ENCODE data around the gene STAMBPL1. TPM values are rescaled to one million over a fixed set of nuclear protein-coding genes. Genes with fewer than 3 reads are reported as not detected.

STAMBPL1 gene
- total RNA-seq, 1 experiment from 2014 or later = 0.54 TPM

- no peaks in the 10 kb centered on the region for H3K9me3 ChIP-seq
- peaks cover 7% of the 10 kb centered on the region for H3K4me1 Mint-ChIP-seq (ENCODE audit: low read depth, unreplicated experiment)
- ChIA-PET POLR2A (no interaction called here), CTCF (interaction anchor here (0.5 to 1.3 kb wide), 2 partner anchors 99 to 100 kb away, joined by 5 to 7 read pairs; no protein-coding TSS in a partner anchor)
- no peaks in the 10 kb centered on the region for H3K27me3 ChIP-seq (replicated peaks; ENCODE audit: control insufficient read depth, insufficient read depth, low read length)
- H3K9me3 Mint-ChIP-seq (ENCODE audit: unreplicated experiment) = peaks cover 21% of the 10 kb centered on the region
- H3K27me3 Mint-ChIP-seq (ENCODE audit: insufficient read depth, unreplicated experiment) = no peaks in the 10 kb centered on the region
- H3K4me1 ChIP-seq = peaks cover 12% of the 10 kb centered on the region
- H3K36me3 Mint-ChIP-seq (ENCODE audit: insufficient read depth, unreplicated experiment) = no peaks in the 10 kb centered on the region
- H3K36me3 ChIP-seq (ENCODE audit: control insufficient read depth, insufficient read depth, low read length) = no peaks in the 10 kb centered on the region
- H3K4me3 ChIP-seq (ENCODE audit: low read depth, low read length) = no peak overlapping the region
- no peak for DNase-seq
- no peak for TF ChIP-seq CTCF (IDR thresholded peaks at IDR 0.05; ENCODE audit: insufficient read depth in 1 of 2, low read depth in 1 of 2, low read length in 1 of 2, severe bottlenecking in 1 of 2, unreplicated experiment in 1 of 2)
- BruUV-seq (replicated peaks) = no TSS peak
- no peak overlapping the region for H3K4me3 Mint-ChIP-seq (ENCODE audit: unreplicated experiment)
- intact Hi-C loops (cut with micrococcal nuclease; ENCODE audit: unreplicated experiment) = no loop called here
- H3K27ac Mint-ChIP-seq (ENCODE audit: unreplicated experiment) = no peak overlapping the region
Observed at GRCh38 chr10:88832376-88832775, 47.7 kb upstream of the STAMBPL1 start.

- no peaks in the 10 kb centered on the region for H3K9me3 ChIP-seq
- no peak for TF ChIP-seq CTCF (IDR thresholded peaks at IDR 0.05; ENCODE audit: insufficient read depth in 1 of 2, low read depth in 1 of 2, low read length in 1 of 2, severe bottlenecking in 1 of 2, unreplicated experiment in 1 of 2)
- no peak overlapping the region for H3K4me3 ChIP-seq (ENCODE audit: low read depth, low read length)
- Mint-ChIP-seq H3K9me3 (ENCODE audit: unreplicated experiment) (peaks cover 21% of the 10 kb centered on the region), H3K4me1 (ENCODE audit: low read depth, unreplicated experiment) (peaks cover 7% of the 10 kb centered on the region), H3K36me3 (ENCODE audit: insufficient read depth, unreplicated experiment) (no peaks in the 10 kb centered on the region), H3K4me3 (ENCODE audit: unreplicated experiment) (no peak overlapping the region), H3K27ac (ENCODE audit: unreplicated experiment) (no peak overlapping the region), H3K27me3 (ENCODE audit: insufficient read depth, unreplicated experiment) (no peaks in the 10 kb centered on the region)
- H3K4me1 ChIP-seq = peaks cover 12% of the 10 kb centered on the region
- intact Hi-C loops (cut with micrococcal nuclease; ENCODE audit: unreplicated experiment) = no loop called here
- no peak for DNase-seq
- no TSS peak for BruUV-seq (replicated peaks)
- no peaks in the 10 kb centered on the region for H3K27me3 ChIP-seq (replicated peaks; ENCODE audit: control insufficient read depth, insufficient read depth, low read length)
- CTCF ChIA-PET = interaction anchor here (1.3 kb wide), 1 partner anchor 99 kb away, joined by 7 read pairs; no protein-coding TSS in a partner anchor
- POLR2A ChIA-PET = no interaction called here
- H3K36me3 ChIP-seq (ENCODE audit: control insufficient read depth, insufficient read depth, low read length) = no peaks in the 10 kb centered on the region
Observed at GRCh38 chr10:88833156-88833555, 46.9 kb upstream of the STAMBPL1 start.

GRCh38 chr10:88833723-88834122 lies 46.3 kb upstream of the STAMBPL1 start:
- POLR2A ChIA-PET = no interaction called here
- H3K27me3 ChIP-seq (replicated peaks; ENCODE audit: control insufficient read depth, insufficient read depth, low read length) = no peaks in the 10 kb centered on the region
- H3K4me1 ChIP-seq = peaks cover 12% of the 10 kb centered on the region
- H3K36me3 Mint-ChIP-seq (ENCODE audit: insufficient read depth, unreplicated experiment) = no peaks in the 10 kb centered on the region
- BruUV-seq (replicated peaks) = no TSS peak
- CTCF ChIA-PET = interaction anchor here (0.8 kb wide), 1 partner anchor 99 kb away, joined by 3 read pairs; no protein-coding TSS in a partner anchor
- no peak for TF ChIP-seq CTCF (IDR thresholded peaks at IDR 0.05; ENCODE audit: insufficient read depth in 1 of 2, low read depth in 1 of 2, low read length in 1 of 2, severe bottlenecking in 1 of 2, unreplicated experiment in 1 of 2)
- no peak overlapping the region for H3K4me3 ChIP-seq (ENCODE audit: low read depth, low read length)
- H3K36me3 ChIP-seq (ENCODE audit: control insufficient read depth, insufficient read depth, low read length) = no peaks in the 10 kb centered on the region
- no peaks in the 10 kb centered on the region for H3K9me3 ChIP-seq
- intact Hi-C loops (cut with micrococcal nuclease; ENCODE audit: unreplicated experiment) = no loop called here
- H3K9me3 Mint-ChIP-seq (ENCODE audit: unreplicated experiment) = peaks cover 21% of the 10 kb centered on the region
- H3K4me1 Mint-ChIP-seq (ENCODE audit: low read depth, unreplicated experiment) = peaks cover 7% of the 10 kb centered on the region
- H3K27me3 Mint-ChIP-seq (ENCODE audit: insufficient read depth, unreplicated experiment) = no peaks in the 10 kb centered on the region
- DNase-seq = no peak
- no peak overlapping the region for H3K4me3 Mint-ChIP-seq (ENCODE audit: unreplicated experiment)
- no peak overlapping the region for H3K27ac Mint-ChIP-seq (ENCODE audit: unreplicated experiment)

Data from Caco-2 (cell line).